Hepatocyte (in vitro differentiated cells): ENCODE data around the gene UAP1. TPM values are rescaled to one million over a fixed set of nuclear protein-coding genes. Genes with fewer than 3 reads are reported as not detected.

ENCODE experiments used
- DNase-seq: peaks from one replicate; pipeline ENCODE4 v3.0.0-alpha.2; 2016; ENCODE audit warnings: low spot score
- H2AFZ ChIP-seq: fragments of 200-600 bp; sonication (generic); 2 replicates; pipeline ENCODE4 v1.6.0; 2016; ENCODE audit warnings: antibody characterized with exemption, mild to moderate bottlenecking
- H3K27ac ChIP-seq: fragments of 200-600 bp; sonication (generic); 2 replicates; pipeline ENCODE4 v1.5.1; 2016; ENCODE audit warnings: mild to moderate bottlenecking
- H3K27me3 ChIP-seq: fragments of 200-600 bp; sonication (generic); 2 replicates; pipeline ENCODE4 v1.6.1; 2016
- H3K36me3 ChIP-seq: fragments of 200-600 bp; sonication (generic); replicated peaks from 2 replicates; pipeline ENCODE4 v1.5.1; 2016; ENCODE audit warnings: low read depth; ENCODE audit not compliant: insufficient read depth
- H3K4me1 ChIP-seq: fragments of 200-600 bp; sonication (generic); 2 replicates; pipeline ENCODE4 v1.5.1; 2016; ENCODE audit warnings: mild to moderate bottlenecking, moderate library complexity; ENCODE audit not compliant: insufficient read depth
- H3K4me2 ChIP-seq: fragments of 200-600 bp; sonication (generic); 2 replicates; pipeline ENCODE4 v1.6.0; 2016
- H3K4me3 ChIP-seq: fragments of 200-600 bp; sonication (generic); 2 replicates; pipeline ENCODE4 v1.5.1; 2016; ENCODE audit warnings: mild to moderate bottlenecking
- H3K79me2 ChIP-seq: fragments of 200-600 bp; sonication (generic); 2 replicates; pipeline ENCODE4 v1.6.0; 2017; ENCODE audit warnings: mild to moderate bottlenecking
- H3K9me2 ChIP-seq: fragments of 200-600 bp; sonication (generic); replicated peaks from 2 replicates; pipeline ENCODE4 v1.6.0; 2017; ENCODE audit warnings: mild to moderate bottlenecking; ENCODE audit not compliant: insufficient read depth
- H3K9me3 ChIP-seq: fragments of 200-600 bp; sonication (generic); 2 replicates; pipeline ENCODE4 v1.5.1; 2016; ENCODE audit warnings: low read depth, mild to moderate bottlenecking
- H4K20me1 ChIP-seq: fragments of 200-600 bp; sonication (generic); 2 replicates; pipeline ENCODE4 v1.6.0; 2016; ENCODE audit warnings: mild to moderate bottlenecking; ENCODE audit not compliant: insufficient read depth, poor library complexity, severe bottlenecking
- EZH2 ChIP-seq: fragments of 200-600 bp; sonication (generic); IDR thresholded peaks from 2 replicates; pipeline ENCODE4 v1.6.1; 2016; ENCODE audit warnings: antibody characterized with exemption, mild to moderate bottlenecking, borderline replicate concordance
- EZH2phosphoT487 ChIP-seq: fragments of 200-600 bp; sonication (generic); IDR thresholded peaks from one replicate; pipeline ENCODE4 v1.6.1; 2018; ENCODE audit warnings: antibody characterized with exemption, mild to moderate bottlenecking, low read depth, moderate library complexity; ENCODE audit not compliant: unreplicated experiment, severe bottlenecking
- WGBS: methylation state at CpG from one replicate; pipeline ENCODE4 v1.1.6; 2016; ENCODE audit warnings: low lambda C conversion rate; ENCODE audit errors: missing lambda C conversion rate; 5-methylcytosine and 5-hydroxymethylcytosine counted together
- polyA plus RNA-seq: library from polyadenylated mRNA; unstranded; fragments of >200 nt; fragmentation: Nextera tagmentation; extraction: Ambion mirVana; gene quantifications from 2 replicates; pipeline ENCODE4 v1.2.1, GENCODE V29; 2016
- total RNA-seq: library from RNA; depleted of rRNA; stranded (reverse); fragments of >200 nt; gene quantifications from 2 replicates; pipeline ENCODE4 v1.2.3, GENCODE V29; 2014
- TF ChIP-seq, protein P1 (sequence below): fragments of 200-600 bp; sonication (generic); IDR thresholded peaks from 2 replicates; pipeline ENCODE4 v1.5.1; 2016; ENCODE audit warnings: antibody characterized with exemption, mild to moderate bottlenecking; ENCODE audit not compliant: poor library complexity

The UAP1 gene
- total and polyA plus RNA-seq, 2 experiments from 2014 or later, result 57.4 to 65.2 TPM

- TF ChIP-seq, protein P1, sequence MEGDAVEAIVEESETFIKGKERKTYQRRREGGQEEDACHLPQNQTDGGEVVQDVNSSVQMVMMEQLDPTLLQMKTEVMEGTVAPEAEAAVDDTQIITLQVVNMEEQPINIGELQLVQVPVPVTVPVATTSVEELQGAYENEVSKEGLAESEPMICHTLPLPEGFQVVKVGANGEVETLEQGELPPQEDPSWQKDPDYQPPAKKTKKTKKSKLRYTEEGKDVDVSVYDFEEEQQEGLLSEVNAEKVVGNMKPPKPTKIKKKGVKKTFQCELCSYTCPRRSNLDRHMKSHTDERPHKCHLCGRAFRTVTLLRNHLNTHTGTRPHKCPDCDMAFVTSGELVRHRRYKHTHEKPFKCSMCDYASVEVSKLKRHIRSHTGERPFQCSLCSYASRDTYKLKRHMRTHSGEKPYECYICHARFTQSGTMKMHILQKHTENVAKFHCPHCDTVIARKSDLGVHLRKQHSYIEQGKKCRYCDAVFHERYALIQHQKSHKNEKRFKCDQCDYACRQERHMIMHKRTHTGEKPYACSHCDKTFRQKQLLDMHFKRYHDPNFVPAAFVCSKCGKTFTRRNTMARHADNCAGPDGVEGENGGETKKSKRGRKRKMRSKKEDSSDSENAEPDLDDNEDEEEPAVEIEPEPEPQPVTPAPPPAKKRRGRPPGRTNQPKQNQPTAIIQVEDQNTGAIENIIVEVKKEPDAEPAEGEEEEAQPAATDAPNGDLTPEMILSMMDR, result no peak
- TF ChIP-seq EZH2phosphoT487 (no peak), EZH2 (no peak)
- H3K79me2 ChIP-seq, result no peaks in the 10 kb centered on the region
Observed at GRCh38 chr1:162626094-162626493, 64.6 kb downstream of the UAP1 start.

GRCh38 chr1:162626761-162627160 is 65.2 kb downstream of the UAP1 start:
- TF ChIP-seq EZH2phosphoT487, result no peak
- TF ChIP-seq EZH2, result no peak
- Histone ChIP-seq H3K4me3 (no peak overlapping the region), H3K36me3 (no peaks in the 10 kb centered on the region), H3K4me1 (peaks cover 25% of the 10 kb centered on the region), H3K9me2 (no peaks in the 10 kb centered on the region), H2AFZ (peak overlapping the region; percentile 13), H3K79me2 (no peaks in the 10 kb centered on the region), H4K20me1 (no peaks in the 10 kb centered on the region), H3K27ac (peak overlapping the region; percentile 15), H3K9me3 (no peaks in the 10 kb centered on the region), H3K27me3 (no peaks in the 10 kb centered on the region), H3K4me2 (peak overlapping the region; percentile 38)
- WGBS, result 39% methylated on average over 2 of the region's 2 CpGs
- DNase-seq, result no peak

More at GRCh38 chr1:162626094-162626493, 64.6 kb downstream of the UAP1 start:
- no peaks in the 10 kb centered on the region for H3K9me2 ChIP-seq
- DNase-seq, result no peak
- H3K9me3 ChIP-seq, result no peaks in the 10 kb centered on the region
- H3K27ac ChIP-seq, result peak overlapping the region; percentile 15
- H4K20me1 ChIP-seq, result no peaks in the 10 kb centered on the region
- H2AFZ ChIP-seq, result peak overlapping the region; percentile 13
- no peak overlapping the region for H3K4me3 ChIP-seq
- H3K4me1 ChIP-seq, result peaks cover 25% of the 10 kb centered on the region
- H3K36me3 ChIP-seq, result no peaks in the 10 kb centered on the region
- H3K27me3 ChIP-seq, result no peaks in the 10 kb centered on the region
- H3K4me2 ChIP-seq, result peak overlapping the region; percentile 38
- 51% methylated on average over 2 of the region's 2 CpGs for WGBS

- 63% methylated on average over 3 of the region's 3 CpGs for WGBS
- no peak for DNase-seq
- Histone ChIP-seq H3K4me2 (no peak overlapping the region), H3K4me1 (peaks cover 25% of the 10 kb centered on the region), H4K20me1 (no peaks in the 10 kb centered on the region), H3K36me3 (no peaks in the 10 kb centered on the region), H3K27me3 (no peaks in the 10 kb centered on the region), H3K27ac (no peak overlapping the region), H3K4me3 (no peak overlapping the region), H3K9me3 (no peaks in the 10 kb centered on the region), H2AFZ (no peak overlapping the region), H3K9me2 (no peaks in the 10 kb centered on the region), H3K79me2 (no peaks in the 10 kb centered on the region)
- TF ChIP-seq, protein P1, result peak; percentile 40
- no peak for TF ChIP-seq EZH2
Observed at GRCh38 chr1:162627662-162628296, 66.3 kb downstream of the UAP1 start.

GRCh38 chr1:162629077-162629627 is 67.6 kb downstream of the UAP1 start:
- WGBS, result 96% methylated on average over 3 of the region's 3 CpGs
- no peak overlapping the region for H3K27ac ChIP-seq
- H3K4me1 ChIP-seq, result peaks cover 25% of the 10 kb centered on the region
- H3K36me3 ChIP-seq, result no peaks in the 10 kb centered on the region
- no peaks in the 10 kb centered on the region for H3K9me2 ChIP-seq
- no peak overlapping the region for H2AFZ ChIP-seq
- no peak for DNase-seq
- TF ChIP-seq, protein P1, result no peak
- TF ChIP-seq EZH2phosphoT487, result no peak
- TF ChIP-seq EZH2, result no peak
- H3K27me3 ChIP-seq, result no peaks in the 10 kb centered on the region
- H3K4me2 ChIP-seq, result no peak overlapping the region
- H4K20me1 ChIP-seq, result no peaks in the 10 kb centered on the region
- no peak overlapping the region for H3K4me3 ChIP-seq
- no peaks in the 10 kb centered on the region for H3K9me3 ChIP-seq
- H3K79me2 ChIP-seq, result peaks cover 9% of the 10 kb centered on the region
